HG03066 (cell line): ENCODE results near the gene CAPZA2.
A peak's percentile ranks its signal among the peaks of the same experiment; 100 is the strongest.
"Not testable (repeated sequence)": the region's sequence is repeated elsewhere in the genome, so short reads cannot be mapped to it uniquely, and the experiment has no call there.

Experiments used
- ATAC-seq: cut with Tn5 transposase; IDR thresholded peaks from one replicate; pipeline ENCODE4 v1.9.1; 2021; ENCODE audit warnings: low read depth; ENCODE audit not compliant: unreplicated experiment

The CAPZA2 gene

DNA sequence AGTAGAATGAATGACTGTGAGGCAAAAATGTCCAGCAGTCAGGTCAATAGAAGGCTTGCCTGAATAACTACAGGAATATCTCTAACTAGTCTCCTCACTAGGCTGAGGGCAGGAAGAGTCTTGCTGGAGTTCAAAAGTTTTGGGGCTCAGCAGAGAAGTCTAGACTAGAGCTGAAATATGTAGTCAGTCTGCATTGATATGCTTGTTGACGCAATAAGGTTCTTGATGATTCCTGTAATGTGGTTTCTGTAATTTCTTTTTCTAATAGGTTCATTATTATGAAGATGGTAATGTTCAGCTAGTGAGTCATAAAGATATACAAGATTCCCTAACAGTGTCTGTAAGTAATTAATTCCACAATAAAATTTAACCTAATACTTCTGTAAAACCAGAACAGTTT is 49.4 kb downstream of the CAPZA2 start:
- no peak for ATAC-seq

DNA sequence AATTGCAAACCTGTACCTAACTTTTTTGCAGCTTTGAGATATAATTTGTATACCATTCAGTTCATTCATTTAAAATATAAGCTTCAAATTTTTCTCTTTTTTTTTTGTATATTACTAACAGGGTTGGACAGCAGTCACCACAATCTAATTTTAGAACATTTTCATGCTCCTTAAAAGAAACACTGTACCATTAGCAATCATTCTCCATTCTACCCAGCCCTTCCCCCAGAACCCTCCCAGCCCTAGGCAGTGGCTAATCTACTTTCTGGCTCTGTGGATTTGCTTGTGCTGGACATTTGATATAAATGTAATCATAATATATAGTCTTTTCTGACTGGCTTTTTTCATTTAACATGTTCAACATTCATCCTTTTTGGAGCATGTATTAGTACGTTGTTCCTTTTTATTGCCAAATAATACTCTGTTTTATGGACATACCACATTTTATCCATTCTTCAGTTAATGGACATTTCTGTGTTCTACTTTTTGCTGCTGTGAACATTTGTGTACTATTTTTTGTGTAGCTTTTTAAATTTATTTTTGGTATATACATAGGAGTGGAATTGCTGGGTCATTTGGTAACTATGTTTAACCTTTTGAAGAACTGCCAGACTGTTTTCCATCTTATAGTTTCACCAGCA is 50.0 kb downstream of the CAPZA2 start:
- ATAC-seq = no peak

DNA sequence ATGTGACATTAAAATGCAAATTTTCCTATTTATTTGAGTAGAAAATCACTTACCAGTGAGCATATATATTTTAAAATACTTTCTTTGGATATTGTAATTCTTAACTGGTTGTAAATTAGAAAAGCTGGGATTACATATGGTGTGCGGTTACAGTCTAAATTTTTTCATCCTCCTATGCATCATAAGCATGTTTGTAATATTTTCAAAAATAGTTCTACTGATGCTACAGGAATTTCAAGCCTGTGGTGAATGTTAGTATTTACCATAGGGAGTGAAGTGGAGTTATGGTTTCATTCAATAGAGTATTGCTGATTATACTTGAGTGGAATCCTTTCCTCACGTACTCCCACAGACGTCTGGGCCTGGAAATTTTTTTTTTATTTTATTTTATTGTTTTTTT is 56.3 kb downstream of the CAPZA2 start:
- no peak for ATAC-seq

DNA sequence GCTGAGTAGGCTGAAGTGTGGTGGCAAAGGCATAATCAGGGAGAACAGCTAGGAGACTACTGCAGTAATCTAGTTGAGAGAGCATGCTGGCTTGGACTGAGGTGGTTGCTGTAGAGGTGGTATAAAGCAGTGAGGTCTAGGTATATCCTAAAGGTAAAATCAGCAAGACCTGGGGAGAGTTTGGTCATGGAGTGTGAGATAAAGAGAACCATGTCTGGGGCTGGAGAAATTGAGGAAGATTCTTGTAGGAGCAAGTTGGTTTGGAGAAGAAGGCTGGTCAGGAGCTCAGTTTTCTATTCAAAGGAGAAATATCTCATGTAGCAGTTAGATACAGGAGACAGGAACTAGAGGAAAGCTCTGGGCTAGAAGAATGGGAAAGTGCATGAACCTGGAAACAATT is 58.0 kb downstream of the CAPZA2 start:
- ATAC-seq = no peak

DNA sequence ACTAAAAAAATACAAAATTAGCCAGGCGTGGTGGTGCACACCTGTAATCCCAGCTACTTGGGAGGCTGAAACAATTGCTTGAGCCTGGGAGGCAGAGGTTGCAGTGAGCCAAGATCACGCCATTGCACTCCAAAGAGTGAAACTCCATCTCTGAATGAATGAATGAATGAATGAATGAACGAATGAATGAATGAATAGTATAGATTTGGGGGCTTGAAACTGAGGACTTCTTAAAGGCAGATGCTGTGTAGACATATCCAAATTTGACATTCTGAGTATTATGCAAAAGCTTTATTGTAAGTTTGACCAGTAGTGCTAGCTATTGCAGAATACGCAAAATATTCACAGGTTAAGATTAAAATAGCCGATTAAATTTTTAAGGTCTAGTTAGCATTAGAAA is 60.2 kb downstream of the CAPZA2 start:
- no peak for ATAC-seq

DNA sequence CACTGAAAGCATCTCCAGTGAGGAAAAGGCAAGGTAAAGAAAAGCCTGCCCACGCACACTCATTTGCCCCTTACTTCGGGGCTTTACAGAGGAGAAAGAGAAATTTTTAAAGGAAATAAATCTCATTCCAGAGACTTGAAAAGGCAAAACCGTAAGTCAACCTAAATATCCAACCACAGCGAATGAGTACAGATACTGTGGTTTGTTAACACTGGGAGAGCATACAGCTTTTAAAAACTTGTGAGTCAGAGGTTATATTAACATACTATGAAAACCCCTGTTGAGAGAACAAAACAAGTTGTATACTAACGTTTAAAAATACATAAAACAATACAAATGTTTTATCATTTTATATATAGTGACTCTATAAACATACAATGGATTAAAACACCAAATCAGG is 62.4 kb downstream of the CAPZA2 start:
- no peak for ATAC-seq

DNA sequence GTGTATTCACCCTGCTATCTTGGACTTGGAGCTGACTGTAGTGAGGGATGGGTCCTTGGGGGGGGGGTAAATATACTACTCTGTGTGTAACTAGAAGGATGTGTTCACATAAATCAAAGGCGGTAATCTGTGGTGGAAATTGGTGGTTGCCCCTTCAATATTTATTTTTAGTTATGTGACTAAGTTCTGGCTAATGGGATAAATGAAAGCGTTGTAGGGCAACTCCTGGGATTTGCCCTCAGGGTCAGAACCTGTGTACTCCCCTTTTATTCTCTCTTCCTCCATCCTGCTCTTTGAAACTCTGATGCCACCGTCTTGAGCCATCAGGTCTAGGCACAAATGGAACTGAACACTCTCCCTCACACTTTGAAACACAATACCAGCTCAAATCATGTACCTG is 66.6 kb downstream of the CAPZA2 start:
- ATAC-seq = no peak

DNA sequence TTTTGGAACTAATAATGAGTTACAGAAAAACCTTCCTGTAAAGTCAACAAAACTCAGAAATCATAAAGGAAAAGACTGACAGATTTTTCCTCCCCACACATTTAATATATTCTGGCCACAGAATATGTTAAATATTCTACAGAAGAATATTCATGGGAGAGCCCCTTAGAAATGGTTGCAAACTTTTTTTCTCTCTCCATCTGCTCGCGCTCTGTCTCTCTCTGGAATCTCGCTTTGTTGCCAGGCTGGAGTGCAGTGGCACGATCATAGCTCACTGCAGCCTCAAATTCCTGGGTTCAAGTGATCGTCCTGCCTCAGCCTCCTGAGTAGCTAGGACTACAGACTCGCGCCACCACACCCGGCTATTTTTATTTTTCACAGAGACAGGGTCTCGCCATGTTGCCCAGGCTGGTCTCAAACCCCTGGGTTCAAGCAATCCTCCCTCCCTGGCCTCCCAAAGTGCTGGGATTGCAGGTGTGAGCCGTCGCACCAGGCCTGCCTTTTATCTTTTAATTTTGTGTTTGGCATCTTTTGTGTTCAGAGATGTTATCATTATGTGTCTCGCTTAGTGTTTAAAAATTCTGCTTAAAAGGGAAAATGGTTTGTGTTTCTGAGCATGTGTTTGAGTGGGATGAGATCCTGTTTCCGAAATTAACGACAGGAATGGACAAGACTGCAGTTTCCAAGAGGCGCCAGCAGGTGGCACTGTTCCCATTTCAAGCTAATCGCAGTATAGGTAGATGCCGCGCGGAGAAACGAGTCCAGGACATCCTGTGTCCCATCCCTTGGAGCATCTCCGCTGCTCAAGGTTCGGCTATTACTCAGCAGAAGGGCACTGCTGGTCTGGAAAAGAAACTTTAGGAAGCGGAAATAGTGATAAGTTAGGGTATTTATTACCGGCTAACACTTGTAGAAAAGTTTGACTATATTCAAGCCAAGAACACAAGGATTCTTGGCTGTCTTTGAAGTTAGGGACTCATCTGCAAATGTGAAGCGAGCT is 67.8 kb downstream of the CAPZA2 start:
- peak; percentile 60 for ATAC-seq

DNA sequence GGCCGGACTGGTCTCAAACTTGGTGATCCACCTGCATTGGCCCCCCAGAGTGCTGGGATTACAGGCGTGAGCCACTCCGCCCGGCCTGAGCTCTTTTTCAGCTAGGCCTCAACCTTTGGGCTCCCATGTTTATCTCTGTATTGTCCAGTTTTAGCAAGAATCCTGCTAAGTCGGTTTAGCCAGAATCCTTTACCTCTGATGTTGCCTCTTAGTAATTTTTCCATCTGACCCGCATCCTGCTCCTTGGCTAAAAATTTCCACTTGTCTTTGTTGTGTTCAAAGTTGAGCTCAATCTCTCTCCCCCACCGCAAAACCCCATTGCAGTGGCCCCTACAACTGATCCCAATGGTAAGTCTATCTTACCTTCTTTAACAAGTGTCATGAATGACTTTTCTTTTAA is 70.2 kb downstream of the CAPZA2 start:
- ATAC-seq = no peak

DNA sequence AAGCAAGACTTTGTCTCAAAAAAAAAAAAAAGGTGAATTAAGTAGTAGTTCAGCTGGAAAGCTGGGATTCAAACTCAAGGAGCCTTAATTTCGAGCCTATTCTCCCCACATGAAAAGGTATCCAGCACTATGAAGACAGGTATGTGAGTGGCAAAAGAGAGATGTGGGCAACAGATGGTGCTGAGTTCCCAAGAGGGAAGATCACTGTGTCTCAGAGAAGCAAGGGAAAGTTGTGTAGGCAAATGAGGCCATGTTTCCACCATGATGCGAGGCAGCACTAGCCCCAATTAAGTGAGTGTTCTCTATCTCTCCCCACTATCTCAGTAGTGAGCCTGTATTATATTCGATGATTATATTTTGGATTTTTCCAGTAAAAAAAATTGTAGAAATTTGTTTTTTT is 71.1 kb downstream of the CAPZA2 start:
- ATAC-seq = no peak

DNA sequence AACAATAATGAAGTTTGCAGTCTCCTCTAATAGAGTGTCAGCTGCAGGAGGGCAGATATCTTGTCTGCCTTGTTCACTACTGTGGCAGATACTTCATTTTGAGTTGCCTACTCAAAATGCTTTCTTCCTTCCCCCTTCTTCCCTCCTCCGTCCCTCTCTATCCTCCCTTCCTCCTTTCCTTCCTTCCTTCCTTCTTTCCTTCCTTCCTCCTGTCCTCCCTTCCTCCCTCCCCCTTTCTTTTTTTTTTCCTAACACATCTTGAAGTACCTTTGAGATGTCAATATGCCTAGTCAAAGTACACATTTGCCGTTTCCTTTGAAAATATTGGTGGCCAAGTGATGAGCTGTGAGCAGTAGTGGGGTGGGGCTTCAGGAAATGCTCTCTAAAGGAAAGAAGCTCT is 72.2 kb downstream of the CAPZA2 start:
- ATAC-seq = no peak

DNA sequence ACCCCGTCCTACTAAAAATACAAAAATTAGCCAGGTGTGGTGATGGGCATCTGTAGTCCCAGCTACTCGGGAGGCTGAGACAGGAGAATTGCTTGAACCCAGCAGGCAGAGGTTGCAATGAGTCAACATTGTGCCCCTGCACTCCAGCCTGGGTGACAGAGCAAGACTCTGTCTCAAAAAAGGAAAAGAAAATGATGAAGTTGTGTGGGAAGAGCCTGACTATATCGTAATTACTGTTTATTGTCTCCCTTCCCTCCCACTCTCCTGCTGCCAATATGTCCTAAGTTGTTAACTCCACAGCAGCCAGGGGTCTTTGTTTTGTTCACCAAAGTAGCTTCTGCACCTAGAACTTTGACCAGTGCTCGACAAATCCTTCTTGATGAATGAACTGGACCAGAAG is 74.5 kb downstream of the CAPZA2 start:
- ATAC-seq = not testable (repeated sequence)

DNA sequence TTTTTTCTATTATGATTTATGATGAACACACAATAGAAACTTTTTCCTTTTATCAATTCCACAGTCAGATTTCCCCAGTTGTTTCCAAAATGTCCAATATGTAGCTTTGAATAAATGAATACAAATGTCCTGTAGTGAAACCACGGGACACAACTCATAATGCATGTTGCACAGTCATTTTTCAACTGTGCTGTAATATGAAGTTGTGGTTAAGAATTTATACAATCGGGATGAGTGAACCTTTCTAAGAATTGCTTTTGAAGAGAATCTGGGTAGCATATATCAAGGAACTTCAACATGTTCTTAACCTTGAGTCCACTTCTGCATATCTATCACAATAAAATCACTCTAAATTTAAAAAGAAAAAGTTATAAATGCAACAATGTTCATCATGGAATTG is 76.3 kb downstream of the CAPZA2 start:
- ATAC-seq = no peak

DNA sequence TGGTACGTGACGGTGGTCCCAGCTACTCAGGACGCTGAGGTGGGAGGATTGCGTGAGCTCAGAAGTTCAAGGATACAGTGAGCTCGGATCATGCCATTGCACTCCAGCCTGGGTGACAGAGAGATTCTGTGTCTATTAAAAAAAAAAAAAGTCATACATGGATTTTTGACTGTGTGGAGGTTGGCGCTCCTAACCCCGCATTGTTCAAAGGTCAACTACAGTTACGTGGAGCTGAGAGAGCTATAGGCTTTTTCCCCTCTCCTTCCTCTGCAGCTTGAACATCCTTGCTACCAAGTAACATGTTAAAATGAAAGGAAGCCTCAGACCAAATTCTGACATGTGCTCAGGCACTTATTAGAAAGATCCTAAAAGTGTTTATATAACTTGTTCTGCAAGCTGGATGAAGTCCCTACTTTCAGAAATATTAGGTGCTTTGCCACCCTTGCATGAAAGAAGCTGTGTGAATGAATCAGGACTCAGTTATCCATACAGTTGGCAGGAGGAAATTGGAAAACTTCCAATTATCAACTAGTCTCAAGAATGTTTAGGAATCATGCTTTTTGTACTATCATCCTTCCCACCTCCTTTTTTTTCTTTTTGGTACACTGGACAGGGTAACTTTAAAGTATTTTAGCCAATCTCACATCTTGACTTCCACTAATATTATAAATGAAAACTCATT is 78.4 kb downstream of the CAPZA2 start:
- no peak for ATAC-seq

DNA sequence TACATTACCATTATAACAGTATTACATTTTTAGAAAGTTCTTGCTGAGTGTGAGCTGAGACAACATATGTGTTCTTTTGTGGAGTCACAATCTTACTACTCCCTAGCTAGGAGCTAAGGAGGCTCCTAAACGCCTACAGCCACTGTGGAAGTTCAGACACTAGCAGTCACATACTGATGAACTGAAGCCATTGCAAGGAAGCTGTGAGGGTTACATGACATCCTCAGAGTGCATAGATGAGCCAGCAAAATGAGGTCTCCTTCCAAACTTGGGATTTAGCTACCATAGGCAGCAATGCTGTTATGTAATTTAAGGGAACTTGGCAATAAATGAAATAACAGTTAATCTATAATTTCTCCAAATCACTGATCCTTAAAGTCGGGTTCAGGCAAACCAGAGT is 80.1 kb downstream of the CAPZA2 start:
- ATAC-seq = no peak

DNA sequence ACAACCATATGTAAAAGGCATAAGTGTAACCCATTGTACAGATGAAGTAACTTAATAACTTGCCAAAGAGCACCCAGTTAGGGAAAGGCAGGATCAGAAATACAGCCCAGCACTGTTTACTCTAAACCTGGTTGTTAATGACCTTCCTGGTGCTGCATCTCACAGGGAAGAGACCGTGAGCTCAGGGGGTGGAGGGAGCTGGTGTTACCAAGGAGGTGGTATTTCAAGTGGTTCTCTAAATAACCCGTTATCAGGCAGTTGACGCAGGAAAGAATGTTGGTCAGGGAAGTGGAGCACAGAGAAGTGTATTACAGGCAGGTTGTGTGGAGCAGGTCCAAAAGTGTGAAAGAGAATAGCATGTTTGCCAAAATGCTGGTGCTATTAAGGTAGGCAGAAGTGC is 86.5 kb downstream of the CAPZA2 start:
- no peak for ATAC-seq

DNA sequence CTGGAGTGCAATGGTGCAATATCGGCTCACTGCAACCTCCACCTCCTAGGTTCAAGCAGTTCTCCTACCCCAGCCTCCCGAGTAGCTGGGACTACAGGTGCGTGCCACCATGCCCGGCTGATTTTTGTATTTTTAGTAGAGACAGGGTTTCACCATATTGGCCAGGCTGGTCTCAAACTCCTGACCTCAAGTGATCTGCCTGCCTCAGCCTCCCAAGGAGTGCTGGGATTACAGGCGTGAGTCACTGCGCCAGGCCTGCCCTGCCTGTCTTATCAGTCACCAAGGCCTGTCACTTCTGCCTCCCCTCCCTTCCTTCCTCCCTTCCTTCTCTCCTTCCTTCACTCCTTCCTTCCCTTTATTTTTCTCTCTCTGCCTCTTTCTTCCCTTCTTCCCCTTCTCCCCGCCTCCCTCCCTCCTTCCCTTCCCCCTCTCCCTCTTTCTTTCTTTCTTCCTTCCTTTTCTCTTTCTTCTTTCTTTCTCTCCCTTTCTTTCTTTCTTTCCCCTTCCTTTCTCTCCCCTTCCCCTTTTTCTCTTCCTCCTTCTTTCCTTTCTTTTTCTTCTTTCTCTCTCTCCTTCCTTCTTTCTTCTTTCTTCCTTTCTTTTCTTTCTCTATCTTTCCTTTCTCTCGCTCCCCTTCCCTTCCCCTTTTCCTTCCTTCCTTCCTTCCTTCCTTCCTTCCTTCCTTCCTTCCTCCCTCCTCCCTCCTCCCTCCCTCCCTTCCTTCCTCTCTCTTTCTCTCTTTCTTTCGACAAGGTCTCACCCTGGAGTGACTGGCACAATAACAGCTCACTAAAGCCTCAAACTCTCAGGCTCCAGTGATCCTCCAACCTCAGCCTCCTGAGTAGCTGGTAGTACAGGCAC is 87.8 kb downstream of the CAPZA2 start:
- ATAC-seq = no peak

DNA sequence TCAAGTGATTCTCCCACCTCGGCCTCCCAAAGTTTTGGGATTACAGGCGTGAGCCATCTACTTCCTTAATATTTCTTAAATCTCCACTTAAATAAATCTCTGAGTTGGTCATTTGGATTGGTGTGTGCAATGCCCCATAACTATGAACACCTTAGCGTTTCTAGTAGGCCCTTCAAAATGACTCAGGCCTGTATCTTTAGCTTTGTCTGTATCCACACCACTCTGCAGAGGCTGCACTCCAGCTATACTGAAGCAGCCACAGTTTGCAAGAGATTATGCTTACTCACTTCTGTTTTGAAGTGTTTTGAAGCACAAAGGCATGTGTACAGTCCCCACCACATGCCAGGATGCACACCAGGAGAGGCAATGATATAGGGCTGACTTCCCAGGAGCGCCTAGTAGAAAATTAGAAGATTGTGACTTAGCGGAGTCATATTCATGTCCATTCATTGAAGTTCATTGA is 88.5 kb downstream of the CAPZA2 start:
- ATAC-seq = no peak

DNA sequence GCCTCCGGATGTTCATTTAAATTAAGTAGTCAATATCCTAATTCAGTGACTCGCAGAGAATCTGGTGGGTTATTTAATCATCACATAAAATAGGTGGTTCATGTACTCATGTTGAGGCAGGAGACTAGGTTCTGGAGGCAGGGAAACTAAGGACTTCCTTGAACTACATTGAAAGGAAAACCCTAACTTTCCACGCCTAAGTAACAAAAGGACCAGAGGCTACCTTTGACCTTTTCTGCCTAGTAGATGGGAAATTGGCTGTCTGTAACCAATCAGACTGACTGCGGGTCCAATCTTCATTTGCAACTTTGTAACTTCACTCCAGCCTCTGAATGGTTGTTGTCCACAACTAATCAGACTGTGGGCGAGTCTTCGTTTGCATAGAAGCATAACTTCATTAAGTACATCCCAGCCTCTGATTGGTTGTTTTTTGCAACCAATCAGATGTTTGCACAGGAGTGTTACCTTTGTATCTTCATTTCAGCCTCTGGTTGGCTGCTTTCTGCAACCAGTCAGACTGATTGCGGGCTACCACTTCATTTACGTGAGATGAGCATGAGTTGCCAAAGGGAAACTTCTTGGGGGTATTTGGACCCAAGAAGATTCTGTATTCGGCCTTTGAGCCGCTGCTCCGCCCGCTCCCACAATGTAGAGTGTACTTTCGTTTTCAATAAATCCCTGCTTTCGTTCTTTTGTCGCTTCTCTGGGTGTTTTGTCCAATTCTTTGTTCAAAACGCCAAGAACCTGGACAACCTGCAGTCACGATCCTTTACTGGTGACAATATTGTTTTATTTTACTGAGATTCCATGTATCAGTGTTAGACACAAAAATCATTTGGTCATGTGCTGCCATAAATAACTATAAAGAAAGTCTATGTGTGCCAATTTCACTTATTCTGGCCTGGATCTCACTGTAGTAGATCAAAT is 89.2 kb downstream of the CAPZA2 start:
- no peak for ATAC-seq
